Measurements from ENCODE around the gene MCC. TPM values are rescaled to one million over a fixed set of nuclear protein-coding genes. Genes with fewer than 3 reads are reported as not detected.

The MCC gene
- total RNA-seq, 1 experiment from 2014 or later = 23.5 TPM

- no peak for TF ChIP-seq CTCF (IDR thresholded peaks at IDR 0.05)
- no peak for TF ChIP-seq ZNF532 (CRISPR knock-in tag; IDR thresholded peaks at IDR 0.05; ENCODE audit: borderline replicate concordance)
- no peak for TF ChIP-seq CREB1 (CRISPR knock-in tag; IDR thresholded peaks at IDR 0.05)
- no peak for TF ChIP-seq ESRRA (CRISPR knock-in tag; IDR thresholded peaks at IDR 0.05; ENCODE audit: borderline replicate concordance)
- no peak for TF ChIP-seq GRHL2 (CRISPR knock-in tag; IDR thresholded peaks at IDR 0.05; ENCODE audit: insufficient replicate concordance, severe bottlenecking)
These were observed 440.3 kb downstream of the MCC start (continued) for GRCh38 chr5:113047733-113048652.

GRCh38 chr5:113047234-113047633, 441.0 kb downstream of the MCC start:
- no peak for TF ChIP-seq MLX (CRISPR knock-in tag; IDR thresholded peaks at IDR 0.05)
- no peak for TF ChIP-seq ZMAT4 (CRISPR knock-in tag; IDR thresholded peaks at IDR 0.05)
- TF ChIP-seq ZNF281 (CRISPR knock-in tag; IDR thresholded peaks at IDR 0.05) = no peak
- no peak for TF ChIP-seq MXD4 (CRISPR knock-in tag; IDR thresholded peaks at IDR 0.05; ENCODE audit: borderline replicate concordance)
- no peak for TF ChIP-seq FOXJ3 (CRISPR knock-in tag; IDR thresholded peaks at IDR 0.05; ENCODE audit: borderline replicate concordance)
- no peak for TF ChIP-seq ZNF423 (CRISPR knock-in tag; IDR thresholded peaks at IDR 0.05)
- no peak for TF ChIP-seq ETV6 (CRISPR knock-in tag; IDR thresholded peaks at IDR 0.05)
- no peak for TF ChIP-seq E2F1 (CRISPR knock-in tag; IDR thresholded peaks at IDR 0.05)
- TF ChIP-seq TCF7 (CRISPR knock-in tag; IDR thresholded peaks at IDR 0.05; ENCODE audit: low read depth) = no peak
- no peak for TF ChIP-seq NR1H2 (CRISPR knock-in tag; IDR thresholded peaks at IDR 0.05)
- TF ChIP-seq ATF6 (CRISPR knock-in tag; IDR thresholded peaks at IDR 0.05) = no peak
- no peak for TF ChIP-seq JAZF1 (CRISPR knock-in tag; IDR thresholded peaks at IDR 0.05)
- TF ChIP-seq ELF4 (CRISPR knock-in tag; IDR thresholded peaks at IDR 0.05; ENCODE audit: low read depth) = no peak
- no peak for TF ChIP-seq RELA (CRISPR knock-in tag; IDR thresholded peaks at IDR 0.05; ENCODE audit: borderline replicate concordance)
- ChIA-PET POLR2A (no interaction called here), CTCF (interaction anchor here (1.7 kb wide), 1 partner anchor 10 kb away, joined by 6 read pairs; no protein-coding TSS in a partner anchor)
- H3K27me3 Mint-ChIP-seq (ENCODE audit: low read depth) = no peaks in the 10 kb centered on the region
- H3K4me3 Mint-ChIP-seq = no peak overlapping the region
- H3K36me3 Mint-ChIP-seq = peaks cover 9% of the 10 kb centered on the region
- no peak for ATAC-seq
- H3K9me3 Mint-ChIP-seq = no peaks in the 10 kb centered on the region
- no peaks in the 10 kb centered on the region; the same call in 1 of the 2 replicates for H3K4me1 Mint-ChIP-seq
- no peak overlapping the region for H3K27ac Mint-ChIP-seq
- DNase-seq (ENCODE audit: low spot score) = no peak
